HG03196 (cell line): Measurements from ENCODE around the gene TRIO.

Experiments used
- ATAC-seq: cut with Tn5 transposase; IDR thresholded peaks from one replicate; pipeline ENCODE4 v1.9.1; 2021; ENCODE audit not compliant: unreplicated experiment

TRIO gene

GRCh38 chr5:14240359-14240758, 97.2 kb downstream of the TRIO start:
- ATAC-seq = no peak

DNA sequence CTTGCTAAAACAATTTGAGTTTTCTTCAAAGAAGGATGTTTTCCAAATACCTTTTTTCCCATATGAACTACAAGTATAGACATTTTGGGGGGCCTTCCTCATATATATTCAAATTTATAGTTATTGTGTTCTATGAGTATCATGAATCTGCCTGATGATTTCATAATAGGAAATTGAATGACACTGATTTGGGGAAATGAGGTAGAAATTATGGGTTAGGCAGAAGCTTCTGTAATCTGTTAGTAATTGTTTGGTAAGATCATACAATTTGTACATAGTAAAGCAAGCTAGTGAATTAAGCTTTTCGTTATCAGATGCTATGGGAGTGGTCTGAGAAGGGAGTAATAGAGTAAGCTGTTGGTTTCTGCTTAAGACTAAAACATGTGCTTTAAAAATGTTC, 98.0 kb downstream of the TRIO start:
- no peak for ATAC-seq

DNA sequence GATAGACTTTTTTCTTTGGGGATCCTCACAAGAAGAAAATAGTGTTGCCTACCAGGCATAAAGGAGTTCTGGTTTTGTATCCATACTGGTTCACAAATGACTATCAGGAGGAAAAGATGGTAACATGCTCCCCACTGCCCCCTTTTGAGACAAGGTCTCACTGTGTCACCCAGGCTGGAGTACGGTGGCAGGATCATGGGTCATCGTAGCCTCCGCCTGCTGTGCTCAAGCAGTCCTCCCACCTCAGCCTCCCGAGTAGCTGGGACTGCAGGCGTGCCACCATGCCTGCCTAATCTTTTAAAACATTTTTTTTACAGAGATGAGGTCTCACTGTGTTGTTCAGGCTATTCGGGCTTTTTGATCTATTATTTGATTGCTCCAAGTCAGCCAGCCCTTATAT, 99.3 kb downstream of the TRIO start:
- ATAC-seq = no peak

GRCh38 chr5:14242871-14243383, 99.8 kb downstream of the TRIO start:
- ATAC-seq = no peak

DNA sequence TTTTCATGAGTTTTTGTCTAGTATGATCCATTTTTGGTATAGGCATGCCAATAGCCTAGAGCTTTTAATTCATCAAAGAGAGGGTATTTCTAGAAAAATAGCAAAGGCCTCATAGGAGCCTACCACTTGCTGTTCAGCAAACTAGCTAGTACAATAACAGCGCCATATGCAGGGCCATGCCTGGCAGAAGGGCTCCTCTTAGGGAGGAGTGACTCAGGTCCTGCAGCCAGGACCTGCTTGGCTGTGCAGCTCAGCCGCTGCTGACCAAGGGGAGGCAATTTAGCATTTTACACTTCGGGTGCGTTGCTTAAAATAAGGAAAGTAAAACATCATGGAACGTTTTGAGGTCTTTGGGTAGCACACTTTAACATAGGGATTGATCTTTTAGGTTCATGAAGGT, 100.6 kb downstream of the TRIO start:
- ATAC-seq = no peak

GRCh38 chr5:14244721-14245120, 101.6 kb downstream of the TRIO start:
- no peak for ATAC-seq

DNA sequence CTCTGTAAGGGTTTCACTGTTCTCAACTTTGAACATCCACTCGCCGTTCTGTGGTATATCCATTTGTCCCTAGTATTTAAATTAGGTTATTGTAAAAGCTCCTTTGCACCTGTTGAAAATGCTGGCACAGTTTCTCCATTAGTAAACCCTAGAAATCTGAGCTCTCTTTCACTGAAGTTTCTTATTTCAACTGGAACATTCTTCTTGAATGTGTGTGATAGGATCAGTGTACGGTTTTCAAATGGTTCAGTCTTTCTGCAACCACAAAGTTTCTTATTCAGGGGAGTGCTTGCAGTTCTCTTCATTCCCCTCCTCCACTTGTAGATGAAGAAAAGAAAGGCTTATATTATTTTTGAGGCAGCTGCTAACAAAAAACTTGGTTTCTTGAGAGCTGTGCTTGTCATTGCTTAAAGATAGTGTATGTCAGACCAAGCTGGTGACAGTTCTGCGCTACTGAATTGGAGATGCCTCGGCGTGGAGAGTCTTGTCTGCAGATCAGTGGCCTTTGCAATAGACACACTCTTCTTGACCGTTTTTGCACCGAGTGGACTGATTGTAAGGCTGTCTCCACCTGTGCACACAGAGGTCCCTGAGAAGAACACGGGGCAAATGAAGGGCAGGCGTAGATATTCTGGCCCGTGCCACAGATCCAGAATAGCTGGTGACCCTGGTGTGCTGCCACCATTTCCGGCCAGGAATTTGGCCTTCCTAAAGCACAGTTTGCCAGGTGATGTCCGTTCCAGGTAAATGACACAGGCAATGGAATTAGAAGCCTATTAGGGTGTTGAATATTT, 102.2 kb downstream of the TRIO start:
- ATAC-seq = no peak

- no peak for ATAC-seq
Measured at GRCh38 chr5:14246350-14247053, 103.4 kb downstream of the TRIO start.

DNA sequence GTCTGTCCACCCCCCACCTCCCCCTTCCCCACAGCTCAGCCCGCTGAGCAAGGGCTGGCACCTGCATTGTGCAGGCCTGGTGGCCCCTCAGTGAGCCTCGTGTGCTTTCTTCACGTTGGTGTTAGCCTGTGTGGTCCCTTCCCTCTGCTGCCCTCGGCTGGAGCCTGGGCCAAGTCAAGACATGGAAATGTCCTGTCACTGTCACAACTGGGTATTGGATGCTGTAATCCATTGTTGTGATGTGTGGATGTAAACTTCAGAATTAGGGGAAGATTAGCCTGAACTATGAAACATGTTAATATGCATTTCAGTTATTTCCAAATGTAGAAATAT, 103.9 kb downstream of the TRIO start:
- ATAC-seq = no peak

DNA sequence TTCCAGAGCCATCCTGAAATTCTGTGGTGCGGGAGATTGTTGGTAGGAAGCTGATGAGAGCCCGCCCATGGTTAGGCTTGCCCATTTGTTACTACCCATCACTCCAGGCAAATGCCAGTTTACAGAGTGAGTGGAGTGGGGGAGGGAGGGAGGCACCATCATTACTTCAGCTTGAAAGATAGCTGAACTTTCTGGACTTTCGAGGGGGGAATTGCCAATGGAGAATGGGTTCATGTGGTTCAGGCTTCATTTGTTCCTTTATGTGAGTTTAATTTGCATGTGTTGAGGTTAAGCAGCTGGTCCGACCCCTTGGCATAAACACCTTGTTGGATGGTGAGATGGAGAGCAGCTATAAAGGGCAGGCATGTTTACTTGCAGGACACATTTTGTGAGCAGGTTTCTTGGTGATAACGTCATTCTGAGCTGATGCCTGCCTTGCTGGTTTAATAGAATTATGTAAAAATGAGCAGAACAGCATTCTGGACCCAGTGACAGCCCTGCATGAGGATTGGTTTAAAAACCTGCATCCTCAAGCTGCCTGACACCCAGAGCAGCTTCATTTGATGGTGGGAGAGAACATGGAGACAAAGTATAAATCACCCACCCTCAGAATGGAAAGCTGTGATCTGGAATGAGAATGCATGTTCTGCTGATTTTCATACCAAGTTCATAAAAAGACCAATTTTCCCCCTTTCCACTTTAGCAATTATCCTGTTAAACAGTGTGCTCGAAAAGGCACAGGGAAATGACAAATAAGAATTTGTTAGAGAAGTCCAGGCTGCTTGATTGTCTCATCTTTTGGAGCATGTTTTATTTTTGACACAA, 106.3 kb downstream of the TRIO start:
- ATAC-seq = no peak

DNA sequence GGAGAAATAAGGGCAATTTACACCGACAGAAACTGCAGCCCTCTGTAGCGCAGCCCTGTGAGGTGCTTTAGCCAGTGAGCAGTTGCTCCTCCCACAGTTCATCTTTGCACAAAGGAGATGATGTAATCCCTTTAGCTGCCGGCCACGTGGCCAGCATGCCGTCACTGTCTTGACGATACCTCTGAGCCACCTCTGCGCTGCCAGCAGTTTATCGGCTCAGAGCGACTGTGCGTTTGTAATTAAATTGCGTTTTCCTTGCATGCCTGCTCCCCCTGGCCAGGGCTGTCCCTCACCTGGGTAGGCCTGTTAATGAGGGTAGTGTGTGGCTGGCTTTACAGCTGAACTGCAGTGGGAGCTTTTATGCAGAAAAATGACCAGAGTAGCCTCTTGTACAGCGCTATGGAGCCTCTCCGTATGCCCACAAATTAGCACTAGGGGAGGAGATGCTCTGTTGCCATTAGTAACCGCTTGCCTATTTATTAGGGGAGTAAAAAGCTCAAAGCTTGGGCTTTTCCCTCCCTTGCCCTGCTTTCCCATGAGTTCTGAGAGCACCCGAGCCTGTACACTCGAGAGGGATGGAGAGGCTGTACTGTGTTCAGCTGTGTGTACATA, 107.0 kb downstream of the TRIO start:
- no peak for ATAC-seq

DNA sequence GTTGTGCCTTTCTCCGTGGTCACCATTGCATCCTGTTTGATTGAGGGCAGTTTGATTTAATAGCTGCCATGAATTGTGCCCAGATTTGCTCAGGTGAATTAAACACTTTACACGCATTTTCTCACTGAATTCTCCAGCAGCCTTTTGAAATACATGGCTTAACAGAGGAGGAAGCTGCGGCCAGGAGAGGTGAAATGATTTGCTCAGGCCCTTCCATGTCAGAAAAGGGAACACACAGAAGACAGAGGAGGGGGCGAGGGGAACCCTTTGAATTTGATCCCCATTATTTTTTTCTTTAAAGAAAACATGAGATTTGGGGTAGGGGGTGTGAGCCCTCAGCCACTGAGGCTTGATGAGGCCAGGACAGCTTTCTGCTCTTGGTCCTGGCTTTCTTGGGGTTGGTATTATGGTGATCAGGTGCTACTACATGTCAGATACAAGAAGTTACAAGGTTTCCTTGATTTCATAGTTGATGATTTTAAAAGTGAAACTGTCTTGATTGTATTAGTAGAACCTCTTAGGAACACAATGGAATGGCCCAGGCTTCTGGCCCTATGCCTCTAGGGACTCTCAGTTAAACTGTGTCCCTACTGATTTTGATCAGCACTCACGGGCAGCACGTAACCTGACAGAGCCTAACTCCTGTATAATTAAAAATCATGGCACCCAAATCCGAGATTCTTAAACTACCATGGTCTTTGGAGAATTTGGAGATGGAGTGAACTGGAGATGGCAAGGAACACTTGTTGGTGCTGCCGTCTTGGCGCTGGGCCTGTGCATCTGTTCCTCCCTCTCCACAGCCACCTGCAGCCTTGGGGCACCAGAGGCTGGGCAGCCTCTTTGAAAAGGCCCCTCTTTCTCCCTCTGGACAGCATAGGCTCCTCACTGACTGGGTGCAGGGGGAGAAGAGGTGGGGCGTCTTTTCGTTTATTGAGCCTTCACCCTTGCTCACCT, 107.9 kb downstream of the TRIO start:
- ATAC-seq = peak; percentile 4

DNA sequence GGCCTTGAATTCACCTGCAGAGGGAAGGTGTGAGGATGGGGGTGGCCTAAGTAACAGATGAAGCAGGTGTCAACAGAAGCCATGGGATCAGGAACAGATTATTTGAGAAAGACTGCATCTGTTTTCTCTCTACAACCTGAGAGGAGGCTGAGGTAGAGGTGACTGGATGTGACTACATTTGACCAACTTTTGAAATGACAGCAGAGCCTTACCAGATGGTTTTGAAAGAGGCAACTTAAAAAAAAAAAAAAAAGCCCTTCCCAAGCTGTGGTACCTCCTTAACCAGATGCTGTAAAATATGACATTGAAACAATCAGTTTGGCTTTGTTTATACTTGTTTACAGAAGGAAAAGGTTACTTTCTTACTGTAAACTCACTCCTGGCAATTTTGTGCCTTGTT, 108.6 kb downstream of the TRIO start:
- ATAC-seq = peak; percentile 29

- ATAC-seq = no peak
Measured at GRCh38 chr5:14252793-14253192, 109.7 kb downstream of the TRIO start.

DNA sequence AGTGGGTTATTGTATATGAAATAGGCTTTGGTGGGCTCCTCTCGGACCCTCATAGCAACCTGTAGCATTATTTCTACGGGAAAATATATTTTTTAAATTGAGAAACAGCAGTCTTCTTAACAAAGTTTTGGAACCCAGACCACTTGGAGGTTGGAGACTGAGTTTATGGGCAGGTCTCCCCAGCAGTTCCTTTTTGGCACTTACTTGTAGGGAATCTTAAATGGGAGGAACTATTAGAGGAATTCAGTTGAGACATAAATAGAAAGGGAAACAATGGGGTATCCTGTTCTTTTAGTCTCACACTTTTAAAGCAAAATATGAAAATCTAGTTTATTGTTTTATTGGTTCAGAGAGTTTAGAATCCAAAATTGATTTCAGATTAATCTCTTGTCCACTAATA, 111.5 kb downstream of the TRIO start:
- ATAC-seq = no peak

DNA sequence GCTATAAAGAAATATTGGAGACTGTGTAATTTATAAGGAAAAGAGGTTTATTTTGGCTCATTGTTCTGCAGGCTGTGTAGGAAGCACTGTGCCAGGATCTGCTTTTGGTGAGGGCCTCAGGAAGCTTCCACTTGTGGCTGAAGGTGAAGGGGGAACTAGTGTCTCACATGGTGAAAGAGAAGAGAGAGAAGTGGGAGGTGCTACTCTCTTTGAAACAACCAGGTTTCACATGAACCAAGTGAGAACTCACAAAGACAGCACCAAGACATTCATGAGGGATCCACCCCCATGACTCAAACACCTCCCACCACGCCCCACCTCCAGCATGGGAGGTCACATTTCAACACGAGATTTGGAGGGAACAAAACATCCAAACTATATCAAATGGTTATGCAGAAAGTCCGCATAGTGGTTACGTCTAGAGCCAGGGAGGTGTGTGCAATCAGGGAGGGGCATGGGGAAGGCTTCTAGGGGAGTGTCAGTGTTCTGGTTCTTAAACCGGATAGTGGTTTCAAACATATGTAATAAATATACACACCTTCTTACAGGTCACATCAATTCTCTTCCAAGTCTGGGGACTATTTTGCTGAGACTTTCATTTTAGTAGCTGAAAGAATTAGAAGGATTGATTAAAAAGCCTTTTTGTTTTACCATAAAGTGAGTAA, 113.0 kb downstream of the TRIO start:
- no peak for ATAC-seq

DNA sequence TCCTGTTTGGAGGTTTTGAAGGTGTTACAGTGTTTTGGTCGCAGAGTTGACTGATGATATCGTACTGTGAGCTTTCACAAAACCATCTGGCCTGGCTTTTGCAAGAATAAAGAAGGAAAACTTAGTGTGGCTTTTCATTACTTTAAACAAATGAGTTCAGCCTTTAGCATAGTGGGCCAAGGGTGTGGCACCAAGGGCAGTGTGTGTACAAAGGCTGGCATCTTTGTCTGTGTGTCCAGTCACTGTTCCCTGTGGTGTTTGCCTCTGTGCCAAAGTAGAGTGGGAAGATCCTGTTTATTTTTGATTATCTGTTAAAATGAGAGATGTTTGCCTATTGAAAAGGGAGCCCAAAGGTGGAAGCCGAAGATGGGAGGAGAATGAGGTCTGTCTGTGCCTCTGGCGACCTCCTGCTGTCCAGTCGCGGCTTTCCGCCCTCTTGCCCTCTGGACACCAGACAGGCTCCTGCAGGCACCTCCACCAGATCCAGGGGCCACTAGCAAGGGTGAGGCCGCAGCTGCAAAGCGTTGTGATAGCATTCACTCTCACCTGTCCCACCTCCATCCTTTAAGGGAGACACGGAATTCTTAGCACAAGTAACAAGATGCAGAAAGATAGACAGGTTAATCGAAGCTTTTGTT, 113.7 kb downstream of the TRIO start:
- no peak for ATAC-seq

DNA sequence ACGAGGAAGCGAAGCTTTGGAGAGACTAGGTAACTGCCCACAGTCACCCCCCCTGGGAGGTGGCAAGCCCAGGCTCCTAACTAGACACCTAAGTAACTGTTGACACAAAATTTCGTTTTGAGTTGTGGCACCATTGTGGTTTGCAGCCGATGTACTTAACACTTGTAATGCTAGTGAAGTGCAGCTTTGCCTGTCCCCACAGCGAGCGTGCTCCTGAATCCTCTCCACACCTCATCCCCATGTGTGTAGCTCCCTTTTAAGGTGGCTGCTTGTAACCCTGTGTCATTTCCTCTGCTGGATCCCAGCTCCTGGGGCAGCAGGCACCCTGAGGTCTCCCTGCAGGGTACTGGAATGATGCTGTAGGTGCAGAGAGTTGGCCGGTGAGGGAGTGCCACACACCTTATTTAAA, 114.9 kb downstream of the TRIO start:
- no peak for ATAC-seq

GRCh38 chr5:14258840-14259239, 115.7 kb downstream of the TRIO start:
- no peak for ATAC-seq
